ENCODE data around the gene ATXN8OS. TPM values are rescaled to one million over a fixed set of nuclear protein-coding genes. Genes with fewer than 3 reads are reported as not detected.

ATXN8OS gene
- total RNA-seq, 4 donors from 2014 or later, result not detected

GRCh38 chr13:70178346-70178745 is 70.7 kb downstream of the ATXN8OS start:
- Histone ChIP-seq H3K9me3 (no peaks in the 10 kb centered on the region), H3K4me1 (no peaks in the 10 kb centered on the region), H3K4me3 (no peak overlapping the region), H3K27me3 (no peaks in the 10 kb centered on the region), H3K36me3 (no peaks in the 10 kb centered on the region), H3K27ac (no peak overlapping the region)
- ATAC-seq (no peak), DNase-seq (no peak)
- in situ Hi-C loops (cut with MboI; ENCODE audit: low sequenced_read_pairs in 4 of 4) (no loop called here), intact Hi-C loops (cut with DNase I; ENCODE audit: low total_unique reads) (no loop called here)
- no peak for TF ChIP-seq CTCF (IDR thresholded peaks at IDR 0.05 in 4 of 5, conservative IDR thresholded peaks at IDR 0.05 in 1 of 5)
- no peak for TF ChIP-seq POLR2A (IDR thresholded peaks at IDR 0.05)

Other genes starting within 250 kb of the ATXN8OS start
- gene KLHL1, start 626 bp downstream of the ATXN8OS start, total RNA-seq, result not detected